Smooth muscle cell (in vitro differentiated cells): ENCODE results near the gene TMPRSS9. TPM values are rescaled to one million over a fixed set of nuclear protein-coding genes. Genes with fewer than 3 reads are reported as not detected.
A peak's percentile ranks its signal among the peaks of the same experiment; 100 is the strongest.

ENCODE experiments used
- DNase-seq: peaks from one replicate; lab custom pipeline; 2025; ENCODE audit not compliant: unreplicated experiment; lab: John Stamatoyannopoulos, UW
- H2AFZ ChIP-seq: fragments of 200-600 bp; sonication (generic); 2 replicates; pipeline ENCODE4 v1.6.0; 2016; ENCODE audit warnings: antibody characterized with exemption, low read depth, mild to moderate bottlenecking
- H3F3A ChIP-seq: fragments of 200-600 bp; sonication (generic); 2 replicates; pipeline ENCODE4 v1.6.0; 2017; ENCODE audit warnings: antibody characterized with exemption, low read depth
- H3K27ac ChIP-seq: fragments of 200-600 bp; sonication (generic); 2 replicates; pipeline ENCODE4 v1.5.1; 2016; ENCODE audit warnings: low read depth, mild to moderate bottlenecking
- H3K27me3 ChIP-seq: fragments of 200-600 bp; sonication (generic); 2 replicates; pipeline ENCODE4 v1.6.1; 2016; ENCODE audit warnings: low read depth, mild to moderate bottlenecking
- H3K36me3 ChIP-seq: fragments of 200-600 bp; sonication (generic); 2 replicates; pipeline ENCODE4 v1.5.1; 2016; ENCODE audit warnings: low read depth
- H3K4me1 ChIP-seq: fragments of 200-600 bp; sonication (generic); 2 replicates; pipeline ENCODE4 v1.5.1; 2016; ENCODE audit warnings: low read depth
- H3K4me2 ChIP-seq: fragments of 200-600 bp; sonication (generic); 2 replicates; pipeline ENCODE4 v1.6.0; 2016; ENCODE audit warnings: mild to moderate bottlenecking
- H3K4me3 ChIP-seq: fragments of 200-600 bp; sonication (generic); 2 replicates; pipeline ENCODE4 v1.5.1; 2016; ENCODE audit warnings: mild to moderate bottlenecking
- H3K79me2 ChIP-seq: fragments of 200-600 bp; sonication (generic); 2 replicates; pipeline ENCODE4 v1.6.0; 2016; ENCODE audit warnings: low read depth, mild to moderate bottlenecking
- H3K9ac ChIP-seq: fragments of 200-600 bp; sonication (generic); 2 replicates; pipeline ENCODE4 v1.6.0; 2016; ENCODE audit warnings: low read depth
- H3K9me3 ChIP-seq: fragments of 200-600 bp; sonication (generic); replicated peaks from 2 replicates; pipeline ENCODE4 v1.5.1; 2016; ENCODE audit warnings: low read depth
- H4K20me1 ChIP-seq: fragments of 200-600 bp; sonication (generic); 2 replicates; pipeline ENCODE4 v1.6.0; 2016; ENCODE audit warnings: low read depth
- WGBS: methylation state at CpG from one replicate; pipeline ENCODE4 v1.1.7; 2016; ENCODE audit warnings: low lambda C conversion rate; 5-methylcytosine and 5-hydroxymethylcytosine counted together
- polyA plus RNA-seq: library from polyadenylated mRNA; unstranded; fragments of >200 nt; fragmentation: Nextera tagmentation; extraction: Ambion mirVana; gene quantifications from 2 replicates; pipeline ENCODE4 v1.2.1, GENCODE V29; 2016
- total RNA-seq: library from RNA; depleted of rRNA; stranded (reverse); fragments of >200 nt; gene quantifications from 2 replicates; pipeline ENCODE4 v1.2.3, GENCODE V29; 2014
- TF ChIP-seq, protein P1 (sequence below): fragments of 200-600 bp; sonication (generic); IDR thresholded peaks from 2 replicates; pipeline ENCODE4 v1.5.1; 2017; ENCODE audit warnings: borderline replicate concordance, mild to moderate bottlenecking, antibody characterized with exemption; ENCODE audit not compliant: insufficient read depth, poor library complexity, severe bottlenecking

The TMPRSS9 gene
- total and polyA plus RNA-seq, 2 experiments from 2014 or later, result 0.05 TPM; not detected in 1

- H3K79me2 ChIP-seq, result peaks cover 74% of the 10 kb centered on the region
- H3F3A ChIP-seq, result no peaks in the 10 kb centered on the region
- peak; percentile 65 for DNase-seq
- peaks cover 28% of the 10 kb centered on the region for H3K4me1 ChIP-seq
- H3K4me3 ChIP-seq, result peak within 1 kb of the TSS; percentile 97
- peak within 1 kb of the TSS; percentile 89 for H2AFZ ChIP-seq
- H3K27me3 ChIP-seq, result no peaks in the 10 kb centered on the region
- H4K20me1 ChIP-seq, result peaks cover 41% of the 10 kb centered on the region
- TF ChIP-seq, protein P1, sequence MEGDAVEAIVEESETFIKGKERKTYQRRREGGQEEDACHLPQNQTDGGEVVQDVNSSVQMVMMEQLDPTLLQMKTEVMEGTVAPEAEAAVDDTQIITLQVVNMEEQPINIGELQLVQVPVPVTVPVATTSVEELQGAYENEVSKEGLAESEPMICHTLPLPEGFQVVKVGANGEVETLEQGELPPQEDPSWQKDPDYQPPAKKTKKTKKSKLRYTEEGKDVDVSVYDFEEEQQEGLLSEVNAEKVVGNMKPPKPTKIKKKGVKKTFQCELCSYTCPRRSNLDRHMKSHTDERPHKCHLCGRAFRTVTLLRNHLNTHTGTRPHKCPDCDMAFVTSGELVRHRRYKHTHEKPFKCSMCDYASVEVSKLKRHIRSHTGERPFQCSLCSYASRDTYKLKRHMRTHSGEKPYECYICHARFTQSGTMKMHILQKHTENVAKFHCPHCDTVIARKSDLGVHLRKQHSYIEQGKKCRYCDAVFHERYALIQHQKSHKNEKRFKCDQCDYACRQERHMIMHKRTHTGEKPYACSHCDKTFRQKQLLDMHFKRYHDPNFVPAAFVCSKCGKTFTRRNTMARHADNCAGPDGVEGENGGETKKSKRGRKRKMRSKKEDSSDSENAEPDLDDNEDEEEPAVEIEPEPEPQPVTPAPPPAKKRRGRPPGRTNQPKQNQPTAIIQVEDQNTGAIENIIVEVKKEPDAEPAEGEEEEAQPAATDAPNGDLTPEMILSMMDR, result no peak
- WGBS, result 1% methylated on average over 85 of the region's 89 CpGs
- peak within 1 kb of the TSS; percentile 79 for H3K27ac ChIP-seq
- peak within 1 kb of the TSS; percentile 89 for H3K9ac ChIP-seq
- no peaks in the 10 kb centered on the region for H3K9me3 ChIP-seq
- no peaks in the 10 kb centered on the region for H3K36me3 ChIP-seq
- H3K4me2 ChIP-seq, result peak within 1 kb of the TSS; percentile 98
Observed at GRCh38 chr19:2328401-2329148, 31.5 kb upstream of the TMPRSS9 start, which contains the start of the genes LSM7 and SPPL2B. Gene LSM7, minus strand, starts transcription at chr19:2328586. Its CDS starts 20 bp downstream, at chr19:2328566. Gene SPPL2B, plus strand, starts transcription at chr19:2328684. Its CDS starts 26 bp downstream, at chr19:2328710.

DNA sequence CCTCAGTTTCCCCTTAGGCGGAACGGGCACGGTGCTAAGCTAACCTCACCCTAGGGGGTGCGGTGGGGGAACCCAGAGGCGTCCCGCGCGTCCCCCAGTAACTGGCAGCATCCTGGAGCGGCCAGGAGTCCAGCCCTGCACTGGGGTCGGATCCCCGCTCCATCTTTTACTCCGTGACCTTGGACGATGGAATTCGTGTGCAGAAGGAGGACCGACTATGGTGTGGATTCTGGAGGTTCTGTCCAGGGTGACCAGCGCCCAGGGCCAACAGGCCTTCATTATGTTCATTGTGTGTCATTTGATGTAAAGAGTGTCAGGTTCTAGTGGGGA is 31.0 kb upstream of the TMPRSS9 start:
- no peak for DNase-seq
- H3K4me1 ChIP-seq, result peaks cover 28% of the 10 kb centered on the region
- H4K20me1 ChIP-seq, result peaks cover 47% of the 10 kb centered on the region
- no peaks in the 10 kb centered on the region for H3F3A ChIP-seq
- no peak overlapping the region for H3K27ac ChIP-seq
- H3K36me3 ChIP-seq, result no peaks in the 10 kb centered on the region
- H3K79me2 ChIP-seq, result peaks cover 79% of the 10 kb centered on the region
- H3K4me3 ChIP-seq, result peak overlapping the region; percentile 97
- H2AFZ ChIP-seq, result no peak overlapping the region
- peak overlapping the region; percentile 98 for H3K4me2 ChIP-seq
- TF ChIP-seq, protein P1, result no peak
- H3K27me3 ChIP-seq, result no peaks in the 10 kb centered on the region
- no peaks in the 10 kb centered on the region for H3K9me3 ChIP-seq
- peak overlapping the region; percentile 89 for H3K9ac ChIP-seq
- 9% methylated on average over 16 of the region's 16 CpGs for WGBS

- no peak for DNase-seq
- Histone ChIP-seq H3K27ac (no peak overlapping the region), H3K9ac (peak overlapping the region; percentile 89), H3K4me2 (peak overlapping the region; percentile 98), H3K79me2 (peaks cover 81% of the 10 kb centered on the region), H4K20me1 (peaks cover 50% of the 10 kb centered on the region), H2AFZ (no peak overlapping the region), H3K9me3 (no peaks in the 10 kb centered on the region), H3F3A (no peaks in the 10 kb centered on the region), H3K4me1 (peaks cover 28% of the 10 kb centered on the region), H3K4me3 (peak overlapping the region; percentile 97), H3K36me3 (no peaks in the 10 kb centered on the region), H3K27me3 (no peaks in the 10 kb centered on the region)
- TF ChIP-seq, protein P1, result no peak
- WGBS, result 66% methylated on average over 13 of the region's 13 CpGs
Observed at GRCh38 chr19:2329501-2329916, 30.6 kb upstream of the TMPRSS9 start.

- Histone ChIP-seq H3K79me2 (peaks cover 85% of the 10 kb centered on the region), H4K20me1 (peaks cover 55% of the 10 kb centered on the region), H3K36me3 (no peaks in the 10 kb centered on the region), H3K4me2 (no peak overlapping the region), H3K27me3 (no peaks in the 10 kb centered on the region), H3K4me3 (peak overlapping the region; percentile 97), H3K9me3 (no peaks in the 10 kb centered on the region), H3K4me1 (peaks cover 28% of the 10 kb centered on the region), H3K27ac (no peak overlapping the region), H3F3A (no peaks in the 10 kb centered on the region), H3K9ac (no peak overlapping the region), H2AFZ (no peak overlapping the region)
- WGBS, result 94% methylated on average over 10 of the region's 10 CpGs
- TF ChIP-seq, protein P1, result no peak
- DNase-seq, result no peak
Observed at GRCh38 chr19:2330255-2330631, 29.8 kb upstream of the TMPRSS9 start.
